ENCODE measurements around the gene TMTC2.

TMTC2 gene

GRCh38 chr12:83046019-83046418, 359.3 kb downstream of the TMTC2 start:
- no peak overlapping the region for H3K4me3 ChIP-seq (ENCODE audit: low read depth, low read length)
- TF ChIP-seq CTCF (IDR thresholded peaks at IDR 0.05; ENCODE audit: control insufficient read depth, extremely low read depth, insufficient read depth), result no peak
- no peak for DNase-seq (ENCODE audit: low read depth)

GRCh38 chr12:83049306-83049705, 362.6 kb downstream of the TMTC2 start:
- DNase-seq (ENCODE audit: low read depth), result no peak
- no peak overlapping the region for H3K4me3 ChIP-seq (ENCODE audit: low read depth, low read length)
- TF ChIP-seq CTCF (IDR thresholded peaks at IDR 0.05; ENCODE audit: control insufficient read depth, extremely low read depth, insufficient read depth), result no peak

- no peak for TF ChIP-seq CTCF (IDR thresholded peaks at IDR 0.05; ENCODE audit: control insufficient read depth, extremely low read depth, insufficient read depth)
- DNase-seq (ENCODE audit: low read depth), result no peak
- no peak overlapping the region for H3K4me3 ChIP-seq (ENCODE audit: low read depth, low read length)
Observed at GRCh38 chr12:83052890-83053541, 366.3 kb downstream of the TMTC2 start.

- TF ChIP-seq CTCF (IDR thresholded peaks at IDR 0.05; ENCODE audit: control insufficient read depth, extremely low read depth, insufficient read depth), result no peak
- H3K4me3 ChIP-seq (ENCODE audit: low read depth, low read length), result no peak overlapping the region
- no peak for DNase-seq (ENCODE audit: low read depth)
Observed at GRCh38 chr12:83057436-83057835, 370.7 kb downstream of the TMTC2 start.

- no peak for TF ChIP-seq CTCF (IDR thresholded peaks at IDR 0.05; ENCODE audit: control insufficient read depth, extremely low read depth, insufficient read depth)
- H3K4me3 ChIP-seq (ENCODE audit: low read depth, low read length), result no peak overlapping the region
- no peak for DNase-seq (ENCODE audit: low read depth)
Observed at GRCh38 chr12:83059107-83059506, 372.4 kb downstream of the TMTC2 start.

- DNase-seq (ENCODE audit: low read depth), result no peak
- no peak for TF ChIP-seq CTCF (IDR thresholded peaks at IDR 0.05; ENCODE audit: control insufficient read depth, extremely low read depth, insufficient read depth)
- H3K4me3 ChIP-seq (ENCODE audit: low read depth, low read length), result no peak overlapping the region
Observed at GRCh38 chr12:83065562-83065961, 378.9 kb downstream of the TMTC2 start.

- no peak overlapping the region for H3K4me3 ChIP-seq (ENCODE audit: low read depth, low read length)
- TF ChIP-seq CTCF (IDR thresholded peaks at IDR 0.05; ENCODE audit: control insufficient read depth, extremely low read depth, insufficient read depth), result no peak
- DNase-seq (ENCODE audit: low read depth), result no peak
Observed at GRCh38 chr12:83067981-83068380, 381.3 kb downstream of the TMTC2 start.
